Measurements from ENCODE around the gene PPARA. TPM values are rescaled to one million over a fixed set of nuclear protein-coding genes. Genes with fewer than 3 reads are reported as not detected.

PPARA gene
- polyA plus RNA-seq, 1 experiment = 10.3 TPM

- Histone ChIP-seq H3K4me3 (ENCODE audit: low read depth, low read length) (no peak overlapping the region), H3K36me3 (ENCODE audit: control insufficient read depth, insufficient read depth, low read length) (peaks cover 77% of the 10 kb centered on the region), H3K27me3 (ENCODE audit: control insufficient read depth, insufficient read depth, low read length) (no peaks in the 10 kb centered on the region)
- ChIA-PET CTCF (interaction anchor here (2.3 to 3.2 kb wide), 3 partner anchors 12 to 104 kb away, joined by 7 to 15 read pairs (median 9); no protein-coding TSS in a partner anchor), POLR2A (no interaction called here)
- TF ChIP-seq, protein P1, sequence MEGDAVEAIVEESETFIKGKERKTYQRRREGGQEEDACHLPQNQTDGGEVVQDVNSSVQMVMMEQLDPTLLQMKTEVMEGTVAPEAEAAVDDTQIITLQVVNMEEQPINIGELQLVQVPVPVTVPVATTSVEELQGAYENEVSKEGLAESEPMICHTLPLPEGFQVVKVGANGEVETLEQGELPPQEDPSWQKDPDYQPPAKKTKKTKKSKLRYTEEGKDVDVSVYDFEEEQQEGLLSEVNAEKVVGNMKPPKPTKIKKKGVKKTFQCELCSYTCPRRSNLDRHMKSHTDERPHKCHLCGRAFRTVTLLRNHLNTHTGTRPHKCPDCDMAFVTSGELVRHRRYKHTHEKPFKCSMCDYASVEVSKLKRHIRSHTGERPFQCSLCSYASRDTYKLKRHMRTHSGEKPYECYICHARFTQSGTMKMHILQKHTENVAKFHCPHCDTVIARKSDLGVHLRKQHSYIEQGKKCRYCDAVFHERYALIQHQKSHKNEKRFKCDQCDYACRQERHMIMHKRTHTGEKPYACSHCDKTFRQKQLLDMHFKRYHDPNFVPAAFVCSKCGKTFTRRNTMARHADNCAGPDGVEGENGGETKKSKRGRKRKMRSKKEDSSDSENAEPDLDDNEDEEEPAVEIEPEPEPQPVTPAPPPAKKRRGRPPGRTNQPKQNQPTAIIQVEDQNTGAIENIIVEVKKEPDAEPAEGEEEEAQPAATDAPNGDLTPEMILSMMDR (IDR thresholded peaks at IDR 0.05; ENCODE audit: insufficient read depth, low read depth, low read length) = no peak
- DNase-seq (ENCODE audit: low read depth) = no peak
Observed at GRCh38 chr22:46110215-46110614, 40.1 kb upstream of the PPARA start.

DNA sequence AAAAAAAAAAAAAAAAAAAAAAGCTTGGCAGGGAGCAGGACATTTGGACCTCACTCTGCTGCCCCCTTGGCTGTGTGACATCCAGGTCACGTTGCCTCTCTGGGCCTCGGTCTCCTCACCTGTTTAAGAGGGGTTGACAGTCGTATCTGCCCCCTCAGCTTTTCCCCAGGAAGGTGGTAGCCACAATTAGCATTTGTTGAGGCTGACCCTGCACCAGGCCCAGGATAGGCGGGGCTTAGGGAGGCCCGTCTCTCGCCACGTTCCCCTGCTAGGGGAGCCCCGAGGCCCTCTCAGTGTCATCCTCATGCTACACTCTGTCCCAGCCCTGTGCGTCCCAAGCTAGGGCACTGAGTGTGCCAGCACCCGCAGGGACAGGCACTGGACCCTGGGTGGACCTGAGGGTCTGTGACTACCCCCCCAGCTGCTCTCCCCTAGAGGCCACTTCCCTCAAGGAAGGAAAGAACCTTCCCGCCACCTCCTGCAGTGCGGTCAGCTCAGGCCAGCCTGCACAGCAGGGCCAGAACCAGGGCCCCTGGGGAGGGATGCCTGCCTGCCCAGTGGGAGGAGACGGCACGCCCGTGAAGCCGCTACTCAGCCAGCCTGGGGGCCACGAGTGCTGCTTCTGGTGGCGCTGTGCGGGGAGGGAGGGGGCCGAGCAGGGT lies 38.5 kb upstream of the PPARA start:
- DNase-seq (ENCODE audit: low read depth) = no peak
- ChIA-PET POLR2A (no interaction called here), CTCF (interaction anchor here (0.7 to 3.2 kb wide), 5 partner anchors 10 to 116 kb away, joined by 4 to 15 read pairs (median 7); no protein-coding TSS in a partner anchor)
- H3K36me3 ChIP-seq (ENCODE audit: control insufficient read depth, insufficient read depth, low read length) = peaks cover 68% of the 10 kb centered on the region
- TF ChIP-seq, protein P1 (IDR thresholded peaks at IDR 0.05; ENCODE audit: insufficient read depth, low read depth, low read length) = no peak
- no peak overlapping the region for H3K4me3 ChIP-seq (ENCODE audit: low read depth, low read length)
- H3K27me3 ChIP-seq (ENCODE audit: control insufficient read depth, insufficient read depth, low read length) = no peaks in the 10 kb centered on the region

DNA sequence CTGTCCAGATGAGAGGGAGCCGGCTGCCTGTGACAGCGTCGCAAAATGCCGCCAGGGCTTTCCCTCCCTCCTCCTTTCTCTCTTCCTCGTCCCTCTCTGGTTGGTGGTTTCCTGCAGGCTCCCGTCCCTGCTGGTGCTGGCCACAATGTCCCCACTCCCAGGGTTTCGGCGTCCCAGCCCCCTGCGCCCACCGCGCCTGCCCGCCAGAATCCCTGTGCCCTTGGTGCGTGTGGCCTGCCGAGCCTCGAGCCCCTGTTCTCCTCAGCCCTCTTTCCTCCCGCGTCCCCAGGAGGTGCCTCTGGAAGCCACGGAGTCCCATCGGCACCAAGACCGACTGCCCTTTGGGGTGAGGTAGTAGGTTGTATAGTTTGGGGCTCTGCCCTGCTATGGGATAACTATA lies 37.9 kb upstream of the PPARA start:
- POLR2A ChIA-PET = no interaction called here
- Histone ChIP-seq H3K4me3 (ENCODE audit: low read depth, low read length) (no peak overlapping the region), H3K27me3 (ENCODE audit: control insufficient read depth, insufficient read depth, low read length) (no peaks in the 10 kb centered on the region), H3K36me3 (ENCODE audit: control insufficient read depth, insufficient read depth, low read length) (peaks cover 65% of the 10 kb centered on the region)
- DNase-seq (ENCODE audit: low read depth) = no peak
- CTCF ChIA-PET = interaction anchor here (1.4 to 5.8 kb wide), 4 partner anchors 99 to 118 kb away, joined by 4 to 111 read pairs (median 6); no protein-coding TSS in a partner anchor
- TF ChIP-seq, protein P1 (IDR thresholded peaks at IDR 0.05; ENCODE audit: insufficient read depth, low read depth, low read length) = no peak

- Histone ChIP-seq H3K27me3 (ENCODE audit: control insufficient read depth, insufficient read depth, low read length) (no peaks in the 10 kb centered on the region), H3K36me3 (ENCODE audit: control insufficient read depth, insufficient read depth, low read length) (peaks cover 56% of the 10 kb centered on the region), H3K4me3 (ENCODE audit: low read depth, low read length) (no peak overlapping the region)
- no peak for DNase-seq (ENCODE audit: low read depth)
- POLR2A ChIA-PET = no interaction called here
- TF ChIP-seq, protein P1 (IDR thresholded peaks at IDR 0.05; ENCODE audit: insufficient read depth, low read depth, low read length) = no peak
- CTCF ChIA-PET = interaction anchor here (0.8 to 5.8 kb wide), 8 partner anchors 9 to 119 kb away, joined by 3 to 111 read pairs (median 4); no protein-coding TSS in a partner anchor
Observed at GRCh38 chr22:46113110-46113909, 37.0 kb upstream of the PPARA start.

DNA sequence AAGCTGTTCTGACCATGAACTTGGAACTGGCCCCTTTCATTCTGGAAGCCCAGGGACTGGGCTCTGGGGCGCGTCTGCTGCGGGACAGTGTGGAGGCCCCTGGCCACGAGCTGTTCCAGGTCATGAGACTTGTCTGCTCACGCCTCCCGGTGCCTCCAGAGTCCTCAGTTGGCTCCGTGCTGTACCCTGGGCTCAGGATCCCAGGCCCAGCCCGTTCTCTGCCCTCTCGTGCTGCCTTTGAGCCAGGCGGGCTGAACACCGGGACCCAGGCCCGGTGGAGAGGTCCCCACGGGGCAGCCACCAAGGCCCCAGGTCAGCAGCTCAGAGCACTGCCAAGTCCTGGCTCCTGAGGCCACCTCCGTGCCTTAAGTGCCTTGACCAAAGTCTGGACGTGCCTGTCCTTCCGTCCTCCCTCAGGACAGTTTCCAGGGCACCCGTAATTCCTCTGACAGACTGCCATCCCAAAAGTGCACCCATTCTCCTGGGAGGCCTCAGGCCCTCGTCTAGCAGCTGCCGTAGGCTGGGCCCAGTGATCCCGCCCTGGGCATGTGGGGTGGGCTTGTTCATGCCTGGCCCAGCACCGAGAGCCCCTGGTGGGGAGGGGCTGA lies 36.3 kb upstream of the PPARA start:
- DNase-seq (ENCODE audit: low read depth) = no peak

More for the DNA sequence above, 36.3 kb upstream of the PPARA start:
- TF ChIP-seq, protein P1 (IDR thresholded peaks at IDR 0.05; ENCODE audit: insufficient read depth, low read depth, low read length) = no peak
- Histone ChIP-seq H3K4me3 (ENCODE audit: low read depth, low read length) (no peak overlapping the region), H3K27me3 (ENCODE audit: control insufficient read depth, insufficient read depth, low read length) (no peaks in the 10 kb centered on the region), H3K36me3 (ENCODE audit: control insufficient read depth, insufficient read depth, low read length) (peaks cover 50% of the 10 kb centered on the region)
- ChIA-PET POLR2A (no interaction called here), CTCF (interaction anchor here (0.6 to 5.8 kb wide), 10 partner anchors 8 to 155 kb away, joined by 3 to 111 read pairs (median 4); no protein-coding TSS in a partner anchor)
